ENCODE results near the gene ARNT2.

Gene ARNT2

GRCh38 chr15:80514071-80514780 is 110.0 kb downstream of the ARNT2 start:
- peak; percentile 94 for DNase-seq (ENCODE audit: low read depth)

- DNase-seq (ENCODE audit: low read depth) = no peak
Observed at GRCh38 chr15:80517290-80517689, 113.1 kb downstream of the ARNT2 start.

DNA sequence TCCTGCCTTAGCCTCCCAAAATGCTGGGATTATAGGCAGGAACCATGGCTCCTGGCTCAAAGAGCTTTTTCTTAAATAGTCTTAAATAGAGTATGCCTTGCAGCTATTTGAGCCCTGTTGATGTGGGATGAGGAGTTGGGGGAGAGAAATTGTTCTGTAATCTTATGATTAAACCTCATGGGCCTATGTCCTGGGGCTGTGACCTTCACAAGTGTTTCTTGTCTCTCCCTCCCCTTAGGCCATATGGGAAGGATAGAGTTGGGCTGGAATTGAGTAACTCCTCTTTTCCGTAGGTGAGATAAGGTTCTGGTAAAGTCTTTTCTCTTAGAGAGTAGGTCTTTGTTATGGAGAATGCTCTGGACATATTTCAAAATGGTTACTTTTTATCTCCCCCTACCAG is 114.3 kb downstream of the ARNT2 start:
- no peak for DNase-seq (ENCODE audit: low read depth)

DNA sequence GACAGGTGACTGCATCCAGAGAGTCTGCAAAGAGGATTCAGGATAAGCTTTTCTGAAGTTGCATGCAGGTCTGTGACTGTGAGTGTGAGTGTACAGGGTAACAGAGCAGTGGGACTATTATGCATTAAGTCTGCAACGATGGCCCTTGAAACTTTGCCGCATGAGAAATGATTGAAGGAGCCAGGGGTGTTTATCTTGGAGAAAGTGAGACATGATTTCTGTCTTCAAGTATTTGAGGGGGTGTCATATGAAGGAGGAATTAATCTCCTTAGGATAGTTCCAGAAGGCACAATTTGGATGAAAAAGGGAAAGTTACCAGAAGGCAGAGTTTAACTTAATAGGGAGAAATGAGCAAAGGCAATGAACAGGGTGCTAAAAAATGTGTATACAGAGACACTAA is 119.6 kb downstream of the ARNT2 start:
- peak; percentile 34 for DNase-seq (ENCODE audit: low read depth)

DNA sequence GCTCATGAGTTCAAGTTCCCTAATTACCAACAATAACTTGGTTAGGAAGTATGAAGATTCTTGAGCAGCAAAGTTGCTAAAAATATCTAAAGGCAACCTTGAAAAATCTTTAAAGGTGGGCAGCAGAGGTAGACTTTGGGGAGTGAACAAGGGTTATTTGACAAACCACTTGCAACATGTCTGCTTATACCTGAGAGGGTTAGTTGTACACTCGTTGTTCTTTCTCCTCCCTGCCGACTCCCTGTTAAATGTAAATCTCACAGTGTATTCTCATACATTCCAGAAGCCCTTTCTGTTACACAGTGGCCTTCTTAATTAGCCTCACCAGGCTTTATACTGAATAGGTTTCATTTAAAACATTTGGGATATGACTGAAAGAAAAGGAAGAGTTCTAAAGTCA is 121.7 kb downstream of the ARNT2 start:
- no peak for DNase-seq (ENCODE audit: low read depth)

GRCh38 chr15:80526556-80527340 is 122.6 kb downstream of the ARNT2 start:
- peak; percentile 93 for DNase-seq (ENCODE audit: low read depth)

GRCh38 chr15:80527406-80527805 is 123.2 kb downstream of the ARNT2 start:
- DNase-seq (ENCODE audit: low read depth) = no peak

DNA sequence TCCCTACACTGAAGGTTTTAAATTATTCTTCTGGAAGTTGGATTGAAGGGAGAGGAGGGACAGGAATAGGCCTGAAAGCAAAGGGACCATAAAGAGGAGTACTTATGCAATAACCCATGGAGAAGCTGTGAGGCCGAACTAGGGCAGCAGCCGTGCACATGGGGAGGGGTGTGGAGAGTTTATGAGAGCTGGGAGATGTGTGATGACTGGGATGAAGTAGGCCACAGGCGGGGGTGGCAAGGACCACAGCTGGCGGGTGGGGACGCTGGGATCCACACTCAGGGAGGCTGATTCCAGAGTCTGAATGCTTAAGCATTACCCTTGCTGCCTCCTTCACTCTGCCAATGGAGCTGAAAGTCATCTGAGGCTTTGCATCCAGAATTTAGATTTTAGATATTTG is 123.8 kb downstream of the ARNT2 start:
- no peak for DNase-seq (ENCODE audit: low read depth)

DNA sequence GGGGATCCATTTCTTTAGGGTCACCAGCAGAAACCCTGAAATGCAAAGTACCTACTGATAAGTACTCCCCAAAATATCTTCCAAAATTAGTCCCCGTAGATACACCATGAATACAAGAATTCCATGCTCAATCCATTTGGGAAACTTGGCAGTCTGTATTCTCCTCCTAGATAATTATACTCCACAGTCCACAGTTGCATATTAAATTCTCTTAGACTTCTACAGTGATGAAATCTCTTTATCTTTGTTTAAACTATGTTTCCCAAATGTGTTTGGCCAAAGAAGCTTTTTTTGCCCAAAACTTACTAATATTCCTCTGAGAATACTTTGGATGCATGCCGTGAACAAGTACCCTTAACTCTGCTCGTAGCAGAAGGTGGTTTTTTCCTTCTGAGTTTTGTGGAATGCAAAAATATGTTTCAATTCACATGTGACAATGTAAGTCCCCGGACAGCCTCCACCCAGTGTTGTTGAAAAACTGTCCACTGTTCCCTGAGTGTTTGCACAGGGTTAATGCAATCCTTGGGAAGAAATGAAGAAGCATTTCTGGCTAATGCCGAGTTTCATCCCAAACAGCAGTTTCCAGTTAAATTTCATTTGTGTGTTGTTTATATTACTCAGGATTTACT is 126.7 kb downstream of the ARNT2 start:
- no peak for DNase-seq (ENCODE audit: low read depth)

DNA sequence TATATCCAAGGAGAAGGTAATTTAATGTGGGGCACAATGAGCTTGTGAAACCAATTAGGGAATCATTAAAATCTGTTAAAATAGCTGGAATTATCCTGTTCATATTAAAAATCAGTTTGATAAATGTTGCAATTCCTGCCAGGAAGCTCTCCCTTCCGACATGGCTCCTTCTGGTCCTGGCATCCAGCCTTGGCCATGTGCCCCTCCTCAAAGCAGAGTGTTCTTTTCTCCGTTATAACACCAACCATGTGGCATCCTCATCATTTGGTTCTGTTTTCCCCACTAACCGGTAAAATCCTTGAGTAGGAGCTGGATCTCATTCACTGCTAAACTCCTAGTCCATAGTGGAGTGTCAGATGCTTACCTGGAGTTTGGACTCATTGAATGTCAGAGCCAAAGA is 127.2 kb downstream of the ARNT2 start:
- no peak for DNase-seq (ENCODE audit: low read depth)

GRCh38 chr15:80531796-80532195 is 127.6 kb downstream of the ARNT2 start:
- peak; percentile 45 for DNase-seq (ENCODE audit: low read depth)

GRCh38 chr15:80533790-80534333 is 129.7 kb downstream of the ARNT2 start:
- no peak for DNase-seq (ENCODE audit: low read depth)

- DNase-seq (ENCODE audit: low read depth) = no peak
Observed at GRCh38 chr15:80536231-80536630, 132.0 kb downstream of the ARNT2 start.

- DNase-seq (ENCODE audit: low read depth) = peak; percentile 31
Observed at GRCh38 chr15:80536716-80537115, 132.5 kb downstream of the ARNT2 start.

DNA sequence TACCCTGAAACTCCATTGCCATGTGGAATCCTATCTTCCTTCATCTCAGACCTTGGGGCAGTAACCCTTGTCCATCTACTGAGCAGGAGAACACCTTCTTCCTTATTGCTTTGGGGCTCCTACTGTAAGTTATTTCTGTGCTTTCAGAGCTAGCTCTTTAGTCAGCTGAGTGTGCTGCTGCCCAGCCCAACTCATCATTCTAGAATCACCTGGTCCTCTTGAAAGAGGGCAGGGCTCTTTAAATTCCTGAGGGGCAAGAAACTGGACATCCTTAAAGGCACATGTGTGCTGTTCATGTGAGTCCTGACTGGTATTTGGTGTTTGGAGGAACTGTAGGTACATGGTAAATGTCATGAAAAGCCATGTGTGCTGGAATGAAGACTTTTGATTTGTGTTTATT is 140.9 kb downstream of the ARNT2 start:
- DNase-seq (ENCODE audit: low read depth) = no peak

- DNase-seq (ENCODE audit: low read depth) = peak; percentile 69
Observed at GRCh38 chr15:80547264-80547663, 143.1 kb downstream of the ARNT2 start.

DNA sequence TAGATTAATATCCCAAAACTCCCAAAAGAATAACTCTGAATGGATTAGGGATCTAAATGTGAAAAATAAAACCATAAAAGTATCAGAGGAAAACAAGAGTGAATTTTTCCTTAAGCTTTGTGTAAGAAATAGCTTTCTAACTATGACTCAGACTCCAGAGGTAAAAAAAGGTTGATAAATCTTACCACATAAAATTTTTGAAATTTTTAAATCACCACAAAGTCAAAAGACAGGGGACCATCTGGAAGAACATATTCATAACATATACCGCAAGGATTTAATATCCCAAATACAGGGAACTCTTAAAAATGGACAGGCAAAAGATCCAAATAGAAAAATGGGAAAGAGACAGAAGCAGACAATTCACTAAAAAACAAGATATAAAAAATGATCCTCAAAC is 145.0 kb downstream of the ARNT2 start:
- DNase-seq (ENCODE audit: low read depth) = peak; percentile 86

DNA sequence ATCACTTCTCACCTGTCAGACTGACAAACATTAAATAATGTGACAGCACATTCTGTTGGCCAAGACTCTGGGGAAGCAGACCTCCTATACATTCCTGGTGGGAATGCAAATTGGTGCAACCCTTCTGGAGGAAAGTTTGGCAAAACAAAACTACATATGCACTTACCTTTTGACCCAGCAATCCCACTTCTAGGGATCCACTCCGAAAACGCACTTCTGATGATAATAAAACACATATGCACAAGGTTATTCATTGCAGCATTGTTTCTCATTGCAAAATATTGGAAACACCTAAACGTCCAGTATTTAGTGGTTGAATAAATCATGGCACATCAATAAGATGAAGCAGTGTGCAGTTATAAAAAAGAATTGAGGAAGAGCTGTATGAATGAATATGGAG is 145.5 kb downstream of the ARNT2 start:
- peak; percentile 50 for DNase-seq (ENCODE audit: low read depth)

DNA sequence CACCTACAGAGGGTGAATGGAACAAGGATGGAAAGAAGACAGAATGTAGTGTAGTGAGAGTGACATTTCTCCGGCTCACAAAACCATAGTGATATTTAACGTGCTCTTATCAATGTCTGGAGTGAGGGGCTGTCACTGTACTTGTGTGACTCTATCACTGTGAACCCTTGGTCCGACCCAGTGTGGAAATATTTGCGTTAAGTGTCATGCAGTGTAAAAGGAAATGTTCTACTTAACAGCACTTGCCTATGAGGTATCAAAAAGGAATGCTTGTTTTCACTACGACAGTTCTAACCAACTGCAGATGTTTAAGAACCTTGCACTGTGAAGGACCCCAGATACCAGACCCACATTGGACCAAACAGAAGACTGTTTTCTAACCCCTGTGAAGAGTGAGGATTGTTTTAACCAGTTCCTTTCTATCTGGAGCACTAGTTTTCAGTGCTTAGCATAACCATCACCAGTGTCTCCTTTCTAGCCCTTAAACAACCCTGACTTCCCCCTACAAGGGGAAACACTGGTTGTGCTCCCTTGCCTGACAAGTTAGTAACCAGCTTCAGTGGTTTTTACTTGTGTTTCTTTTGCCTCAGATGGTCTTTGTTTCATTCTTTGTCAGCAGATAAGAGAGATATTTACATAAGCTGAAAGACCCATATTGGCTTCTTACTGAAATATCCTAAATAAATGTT is 146.2 kb downstream of the ARNT2 start:
- DNase-seq (ENCODE audit: low read depth) = peak; percentile 99

- peak; percentile 80 for DNase-seq (ENCODE audit: low read depth)
Observed at GRCh38 chr15:80550908-80551260, 146.7 kb downstream of the ARNT2 start.

- DNase-seq (ENCODE audit: low read depth) = peak; percentile 68
Observed at GRCh38 chr15:80551348-80551747, 147.2 kb downstream of the ARNT2 start.

GRCh38 chr15:80554560-80554959 is 150.4 kb downstream of the ARNT2 start:
- no peak for DNase-seq (ENCODE audit: low read depth)
